Activated CD4-positive, alpha-beta T cell treated with anti-CD3 and anti-CD28 coated beads, Interleukin-2, amount 10 ng/mL, durations not matched to agents 24 days and 14 days (primary cell): ENCODE measurements around the gene HSPB9. TPM values are rescaled to one million over a fixed set of nuclear protein-coding genes. Genes with fewer than 3 reads are reported as not detected.

Source experiments
- DNase-seq: peaks from one replicate; pipeline ENCODE4 v3.0.0; 2022
- H3K27ac Mint-ChIP-seq: one replicate; pipeline ENCODE4 v1.8.0; 2022; ENCODE audit warnings: mild to moderate bottlenecking, mixed read lengths
- H3K27me3 Mint-ChIP-seq: one replicate; pipeline ENCODE4 v1.8.0; 2022; ENCODE audit warnings: mixed read lengths
- H3K36me3 Mint-ChIP-seq: one replicate; pipeline ENCODE4 v1.8.0; 2022; ENCODE audit warnings: low read depth, mild to moderate bottlenecking, mixed read lengths
- H3K4me1 Mint-ChIP-seq: one replicate; pipeline ENCODE4 v1.8.0; 2021; ENCODE audit warnings: mixed read lengths
- H3K4me3 Mint-ChIP-seq: one replicate; pipeline ENCODE4 v1.8.0; 2022; ENCODE audit warnings: mild to moderate bottlenecking, moderate library complexity, mixed read lengths
- H3K9me3 Mint-ChIP-seq: one replicate; pipeline ENCODE4 v1.8.0; 2021; ENCODE audit warnings: mixed read lengths
- intact Hi-C: fragments of 100-400 bp; cut with micrococcal nuclease; formaldehyde crosslinking; loops from one replicate; pipeline ENCODE4 v1.15.1; 2023
- total RNA-seq: library from RNA; stranded (reverse); gene quantifications from 2 replicates; pipeline ENCODE4 v1.2.3, GENCODE V29; 2022

Gene HSPB9, protein sequence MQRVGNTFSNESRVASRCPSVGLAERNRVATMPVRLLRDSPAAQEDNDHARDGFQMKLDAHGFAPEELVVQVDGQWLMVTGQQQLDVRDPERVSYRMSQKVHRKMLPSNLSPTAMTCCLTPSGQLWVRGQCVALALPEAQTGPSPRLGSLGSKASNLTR
- not detected in 2 replicates for total RNA-seq

DNA sequence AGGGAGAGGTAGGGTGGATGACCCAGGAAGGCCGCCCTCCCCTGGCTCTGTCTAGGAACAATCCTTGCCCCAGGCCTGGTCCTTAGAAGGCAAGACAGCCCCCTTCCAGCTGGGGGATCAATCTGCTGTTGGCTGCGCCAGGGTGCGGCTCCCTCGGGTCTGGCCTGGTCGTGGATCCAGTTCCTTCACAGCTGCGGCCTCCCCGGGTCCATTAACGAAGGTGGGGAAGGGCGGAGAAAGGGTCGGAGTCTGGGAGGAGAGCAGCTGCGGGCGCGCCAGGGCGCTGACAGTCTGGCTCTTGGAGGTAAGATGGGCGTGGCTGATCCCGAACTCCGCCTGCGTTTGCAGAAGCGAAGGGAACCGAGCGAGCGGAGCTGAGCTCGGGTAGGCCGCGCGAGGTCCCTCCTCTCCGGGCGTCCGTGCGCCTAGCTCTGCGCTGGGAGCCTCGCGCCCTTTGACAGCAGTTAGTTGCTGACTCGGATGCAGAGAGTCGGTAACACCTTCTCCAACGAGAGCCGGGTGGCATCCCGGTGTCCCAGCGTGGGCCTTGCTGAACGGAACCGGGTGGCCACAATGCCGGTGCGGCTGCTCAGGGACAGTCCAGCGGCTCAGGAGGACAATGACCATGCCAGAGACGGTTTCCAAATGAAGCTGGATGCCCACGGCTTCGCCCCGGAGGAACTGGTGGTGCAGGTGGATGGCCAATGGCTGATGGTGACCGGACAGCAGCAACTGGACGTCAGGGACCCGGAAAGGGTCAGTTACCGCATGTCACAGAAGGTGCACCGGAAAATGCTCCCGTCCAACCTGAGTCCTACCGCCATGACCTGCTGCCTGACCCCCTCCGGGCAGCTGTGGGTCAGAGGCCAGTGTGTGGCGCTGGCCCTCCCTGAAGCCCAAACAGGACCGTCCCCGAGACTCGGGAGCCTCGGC, at the start of gene HSPB9:
HSPB9 (plus strand) TSS at position 434 of the 933 bp plus-strand sequence; CDS start at position 481, 47 bp downstream.
- Mint-ChIP-seq H3K36me3 (peaks cover 40% of the 10 kb centered on the region), H3K27ac (peak within 1 kb of the TSS; percentile 87), H3K27me3 (no peaks in the 10 kb centered on the region), H3K4me1 (peaks cover 19% of the 10 kb centered on the region), H3K9me3 (no peaks in the 10 kb centered on the region), H3K4me3 (peak within 1 kb of the TSS; percentile 76)
- intact Hi-C loops = no loop called here
- no peak for DNase-seq

DNA sequence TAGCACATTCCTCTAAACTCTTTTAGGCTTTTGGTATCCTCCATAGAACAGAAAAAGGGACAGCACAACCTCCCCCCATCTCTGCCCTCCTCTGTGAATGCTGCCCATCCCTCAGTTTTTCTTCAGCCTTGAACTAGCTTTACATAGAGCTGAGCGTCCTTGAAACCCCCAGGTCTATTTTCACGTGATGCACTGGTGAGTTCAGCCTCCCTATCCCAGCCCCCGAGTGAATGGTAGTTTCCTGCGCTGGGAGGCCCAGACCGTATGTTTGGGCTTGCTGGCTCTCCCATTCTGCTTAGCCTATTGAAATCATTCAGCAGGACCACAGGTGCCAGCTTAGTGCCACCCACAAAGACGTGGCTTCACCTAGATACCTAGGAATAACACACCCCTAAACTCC, 46.8 kb upstream of the HSPB9 start:
- H3K36me3 Mint-ChIP-seq = no peaks in the 10 kb centered on the region
- H3K4me3 Mint-ChIP-seq = no peak overlapping the region
- no peak for DNase-seq
- peaks cover 30% of the 10 kb centered on the region for H3K27me3 Mint-ChIP-seq
- intact Hi-C loops = no loop called here
- H3K9me3 Mint-ChIP-seq = no peaks in the 10 kb centered on the region
- peaks cover 5% of the 10 kb centered on the region for H3K4me1 Mint-ChIP-seq
- no peak overlapping the region for H3K27ac Mint-ChIP-seq

DNA sequence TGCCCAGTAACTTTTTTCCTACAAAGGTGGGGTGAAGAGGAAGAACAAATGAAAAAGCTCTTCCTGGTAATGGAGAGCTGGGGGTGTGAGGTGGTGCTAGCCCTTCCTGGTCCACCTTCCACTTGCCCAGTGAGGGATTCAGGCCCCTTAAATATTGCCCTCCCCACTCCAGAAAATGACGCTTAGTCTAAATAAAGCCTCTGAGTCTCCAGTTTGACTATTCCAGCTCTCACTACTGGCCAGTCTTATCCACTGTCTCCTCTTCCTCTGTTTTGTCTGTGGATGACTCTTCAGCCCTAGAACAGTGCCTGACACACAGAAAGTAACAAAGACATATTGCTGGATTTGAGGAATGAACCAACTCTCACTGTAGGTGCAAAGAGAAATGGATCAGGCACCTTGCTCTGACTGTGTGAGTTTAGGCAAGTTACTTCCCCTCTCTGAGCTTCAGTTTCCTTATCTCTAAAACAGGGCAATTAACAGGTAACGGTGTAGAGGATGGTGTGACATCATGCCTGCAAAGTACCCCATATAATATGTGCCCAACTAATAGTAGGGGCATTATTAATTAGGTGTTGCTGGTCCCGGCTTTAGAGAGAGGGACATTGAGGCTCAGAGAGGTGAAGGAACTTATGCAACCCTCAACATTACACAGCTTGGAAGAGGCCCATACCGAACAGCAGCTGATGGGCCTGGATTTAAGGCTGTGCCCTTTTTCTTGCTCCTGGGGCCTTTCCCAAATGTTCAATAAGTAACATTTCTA, 45.6 kb upstream of the HSPB9 start:
- peaks cover 4% of the 10 kb centered on the region for H3K4me1 Mint-ChIP-seq
- H3K36me3 Mint-ChIP-seq = no peaks in the 10 kb centered on the region
- no peak overlapping the region for H3K27ac Mint-ChIP-seq
- H3K4me3 Mint-ChIP-seq = no peak overlapping the region
- H3K9me3 Mint-ChIP-seq = no peaks in the 10 kb centered on the region
- DNase-seq = no peak
- intact Hi-C loops = no loop called here
- H3K27me3 Mint-ChIP-seq = peaks cover 20% of the 10 kb centered on the region

DNA sequence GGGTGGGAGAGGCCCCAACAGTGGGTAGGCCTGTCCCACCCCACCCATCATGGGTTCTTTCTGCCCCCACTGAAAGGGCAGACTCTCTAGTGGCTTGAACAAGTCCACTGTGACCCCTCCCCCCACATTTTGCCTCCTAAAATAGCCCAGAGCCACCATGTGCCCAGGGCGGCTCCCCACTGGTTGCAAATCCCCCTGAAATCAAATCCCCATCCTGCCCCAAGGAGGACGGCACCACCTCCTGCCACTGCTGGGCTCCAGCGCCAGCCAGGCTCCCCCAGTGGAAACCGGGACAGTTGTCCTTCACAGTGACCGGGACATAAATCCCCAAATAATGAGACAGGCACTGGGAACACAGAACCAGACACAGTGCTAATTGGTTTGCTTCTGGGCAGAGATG, 44.8 kb upstream of the HSPB9 start:
- H3K4me1 Mint-ChIP-seq = peaks cover 3% of the 10 kb centered on the region
- H3K9me3 Mint-ChIP-seq = no peaks in the 10 kb centered on the region
- H3K27me3 Mint-ChIP-seq = peaks cover 19% of the 10 kb centered on the region
- no peak overlapping the region for H3K4me3 Mint-ChIP-seq
- H3K27ac Mint-ChIP-seq = no peak overlapping the region
- no peaks in the 10 kb centered on the region for H3K36me3 Mint-ChIP-seq
- no peak for DNase-seq
- intact Hi-C loops = no loop called here

DNA sequence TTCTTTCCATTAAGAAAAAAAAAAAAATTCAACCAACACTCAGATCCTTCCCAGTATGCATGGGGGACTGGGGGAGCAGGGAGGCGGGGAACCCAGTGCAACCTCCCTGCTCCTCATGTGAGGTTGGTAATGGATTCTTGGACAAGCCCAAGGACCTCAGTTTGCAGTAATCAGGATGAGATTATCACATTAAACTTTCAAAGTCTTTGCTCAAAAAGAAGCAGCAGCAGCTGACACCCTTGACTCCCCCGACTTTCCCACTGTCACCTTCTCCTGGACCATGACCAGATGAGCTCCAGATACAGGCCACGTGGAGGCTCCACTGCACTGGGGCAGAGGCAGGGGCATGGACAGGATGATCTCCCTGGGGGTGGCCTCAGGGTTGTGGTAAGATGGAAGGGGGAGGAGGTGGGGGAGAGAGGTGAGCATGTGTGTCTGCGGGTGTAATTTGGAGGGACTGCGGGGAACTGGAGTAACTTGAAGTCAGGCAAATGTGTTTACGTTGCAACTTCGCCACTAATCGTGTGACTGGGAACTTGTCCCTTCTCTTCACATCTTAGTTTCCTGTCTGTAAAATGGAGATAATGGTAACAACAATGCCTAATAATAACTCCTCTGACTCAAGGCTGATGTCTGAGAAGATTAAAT, 44.1 kb upstream of the HSPB9 start:
- H3K9me3 Mint-ChIP-seq = no peaks in the 10 kb centered on the region
- no peaks in the 10 kb centered on the region for H3K36me3 Mint-ChIP-seq
- H3K4me1 Mint-ChIP-seq = no peaks in the 10 kb centered on the region
- intact Hi-C loops = no loop called here
- H3K4me3 Mint-ChIP-seq = no peak overlapping the region
- H3K27ac Mint-ChIP-seq = no peak overlapping the region
- DNase-seq = no peak
- peaks cover 11% of the 10 kb centered on the region for H3K27me3 Mint-ChIP-seq

DNA sequence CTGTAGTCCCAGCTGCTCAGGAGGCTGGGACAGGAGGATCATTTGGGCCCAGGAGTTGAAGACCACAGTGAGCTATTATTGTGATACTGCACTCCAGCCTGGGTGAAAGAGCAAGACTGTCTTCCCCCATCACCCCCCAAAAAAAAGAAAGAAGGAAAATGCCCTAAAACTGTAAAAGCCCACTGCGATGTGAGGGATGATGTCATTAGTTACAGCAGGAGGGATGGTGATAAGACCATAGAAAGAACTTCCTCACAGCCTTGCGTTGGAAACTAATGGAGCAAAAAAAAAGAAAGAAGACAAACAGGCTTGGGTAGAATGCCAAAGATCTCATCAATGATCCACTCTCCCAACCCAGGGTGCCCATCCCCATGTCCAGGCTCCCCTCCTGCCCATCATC, 43.1 kb upstream of the HSPB9 start:
- Mint-ChIP-seq H3K27ac (no peak overlapping the region), H3K27me3 (peaks cover 4% of the 10 kb centered on the region)

DNA sequence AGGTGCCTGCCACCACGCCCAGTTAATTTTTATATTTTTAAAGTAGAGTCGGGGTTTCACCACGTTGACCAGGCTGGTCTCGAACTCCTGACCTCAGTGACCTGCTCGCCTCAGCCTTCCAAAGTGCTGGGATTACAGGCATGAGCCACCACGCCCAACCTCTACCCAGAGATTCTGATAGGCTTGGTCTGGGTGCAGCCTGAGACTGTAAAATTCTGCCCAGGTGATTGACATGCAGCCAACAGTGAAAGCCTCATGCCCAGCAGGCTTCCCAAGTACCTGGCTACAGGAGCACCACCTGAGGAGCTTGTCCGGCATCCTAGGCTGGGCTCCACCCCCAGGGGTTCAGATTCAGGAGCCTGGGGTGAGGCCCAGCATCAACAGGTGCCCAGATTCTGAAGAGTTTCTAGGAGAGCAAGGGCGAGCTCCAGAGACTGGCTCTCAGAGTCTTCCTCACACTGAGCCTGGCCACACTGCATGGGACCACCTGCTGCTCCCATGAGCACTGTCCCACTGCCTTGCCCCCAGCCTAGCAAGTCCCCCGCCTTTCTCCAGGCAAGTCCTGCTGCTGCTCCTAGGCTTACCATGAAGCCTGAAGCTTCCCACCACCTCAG, 41.0 kb upstream of the HSPB9 start:
- no peaks in the 10 kb centered on the region for H3K9me3 Mint-ChIP-seq
- H3K4me3 Mint-ChIP-seq = no peak overlapping the region
- H3K27ac Mint-ChIP-seq = no peak overlapping the region
- no peaks in the 10 kb centered on the region for H3K36me3 Mint-ChIP-seq
- H3K4me1 Mint-ChIP-seq = no peaks in the 10 kb centered on the region
- no peaks in the 10 kb centered on the region for H3K27me3 Mint-ChIP-seq
- intact Hi-C loops = no loop called here
- no peak for DNase-seq

More for the DNA sequence above, 43.1 kb upstream of the HSPB9 start:
- no peaks in the 10 kb centered on the region for H3K36me3 Mint-ChIP-seq
- intact Hi-C loops = no loop called here
- no peaks in the 10 kb centered on the region for H3K9me3 Mint-ChIP-seq
- H3K4me1 Mint-ChIP-seq = no peaks in the 10 kb centered on the region
- no peak for DNase-seq
- no peak overlapping the region for H3K4me3 Mint-ChIP-seq

DNA sequence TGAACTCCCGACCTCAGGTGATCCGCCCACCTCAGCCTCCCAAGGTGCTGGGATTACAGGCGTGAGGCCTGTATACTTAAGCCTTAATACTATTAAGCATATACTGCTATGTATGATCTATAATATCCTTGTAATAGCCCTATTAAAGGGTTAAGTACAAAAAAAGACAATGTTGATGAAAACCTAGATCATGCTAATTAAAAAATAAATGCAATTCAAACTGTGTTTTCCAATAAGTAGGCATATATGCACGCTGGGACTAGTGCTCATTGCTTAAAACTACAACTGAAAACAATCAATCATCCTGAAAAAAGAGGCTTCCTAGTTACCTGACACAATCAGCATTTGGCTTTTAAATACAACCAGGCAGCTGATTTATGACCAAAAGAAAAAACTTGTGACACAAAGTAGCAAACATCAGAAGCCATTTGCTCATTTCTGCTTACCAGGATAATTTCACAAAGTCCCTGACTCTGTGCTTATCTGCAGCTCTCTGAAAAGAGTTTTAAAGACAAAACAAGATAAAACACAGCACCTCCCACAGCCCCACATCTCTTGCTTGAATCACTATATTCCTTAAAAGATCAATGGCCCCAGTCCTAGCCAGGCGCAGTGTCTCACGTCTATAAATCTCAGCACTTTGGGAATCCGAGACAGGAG, 35.4 kb upstream of the HSPB9 start:
- no peaks in the 10 kb centered on the region for H3K4me1 Mint-ChIP-seq
- H3K36me3 Mint-ChIP-seq = no peaks in the 10 kb centered on the region
- H3K4me3 Mint-ChIP-seq = no peak overlapping the region
- no peaks in the 10 kb centered on the region for H3K9me3 Mint-ChIP-seq
- intact Hi-C loops = no loop called here
- no peak for DNase-seq
- peaks cover 20% of the 10 kb centered on the region for H3K27me3 Mint-ChIP-seq
- no peak overlapping the region for H3K27ac Mint-ChIP-seq

DNA sequence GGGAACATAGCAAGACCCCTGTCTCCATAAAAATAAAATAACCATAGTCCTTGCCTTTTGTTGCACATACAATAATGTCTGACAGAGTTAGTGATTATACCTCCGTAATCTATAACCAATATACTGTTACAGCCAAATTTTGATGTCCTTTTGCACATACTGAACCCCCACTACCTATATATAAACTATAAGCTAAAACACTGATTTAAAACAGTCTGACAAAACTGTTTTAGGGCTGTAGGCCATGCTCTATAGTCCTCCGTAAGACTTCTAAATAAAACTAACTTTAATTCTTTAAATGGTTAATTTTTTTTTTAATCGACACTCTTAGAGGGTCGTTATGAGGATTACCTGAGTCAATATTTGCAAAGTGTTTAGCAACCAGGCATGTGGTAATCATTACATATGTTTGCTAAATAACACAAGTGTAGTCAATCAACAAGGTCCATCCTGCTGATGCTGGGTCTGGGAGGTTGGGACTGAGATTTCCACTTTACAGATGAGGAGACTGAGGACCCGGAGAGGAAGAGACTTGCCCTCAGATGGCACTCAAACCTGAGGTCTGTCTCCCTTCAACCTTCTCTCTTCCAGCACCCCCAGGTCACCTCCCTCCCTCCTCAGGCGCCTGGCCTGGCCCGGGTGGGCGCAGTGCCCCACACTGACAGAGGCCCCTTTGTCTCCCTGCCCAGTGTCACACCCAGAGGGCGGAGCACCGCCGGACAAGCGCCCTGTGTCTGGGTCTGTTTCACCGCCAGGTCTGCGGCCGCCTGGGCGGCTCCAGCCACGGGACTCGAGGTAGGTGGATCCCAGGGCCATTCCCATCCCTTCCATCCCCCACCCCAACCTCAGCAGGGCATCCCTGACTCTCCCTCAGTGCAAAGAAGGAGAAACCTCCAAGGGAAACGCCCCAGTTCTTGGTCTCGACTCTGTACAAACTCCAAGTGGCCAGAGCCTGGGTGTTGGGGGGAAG, 34.6 kb upstream of the HSPB9 start:
- peaks cover 22% of the 10 kb centered on the region for H3K27me3 Mint-ChIP-seq
- H3K4me1 Mint-ChIP-seq = no peaks in the 10 kb centered on the region
- H3K36me3 Mint-ChIP-seq = no peaks in the 10 kb centered on the region
- no peaks in the 10 kb centered on the region for H3K9me3 Mint-ChIP-seq
- no peak overlapping the region for H3K27ac Mint-ChIP-seq
- DNase-seq = no peak
- H3K4me3 Mint-ChIP-seq = no peak overlapping the region
- intact Hi-C loops = no loop called here

DNA sequence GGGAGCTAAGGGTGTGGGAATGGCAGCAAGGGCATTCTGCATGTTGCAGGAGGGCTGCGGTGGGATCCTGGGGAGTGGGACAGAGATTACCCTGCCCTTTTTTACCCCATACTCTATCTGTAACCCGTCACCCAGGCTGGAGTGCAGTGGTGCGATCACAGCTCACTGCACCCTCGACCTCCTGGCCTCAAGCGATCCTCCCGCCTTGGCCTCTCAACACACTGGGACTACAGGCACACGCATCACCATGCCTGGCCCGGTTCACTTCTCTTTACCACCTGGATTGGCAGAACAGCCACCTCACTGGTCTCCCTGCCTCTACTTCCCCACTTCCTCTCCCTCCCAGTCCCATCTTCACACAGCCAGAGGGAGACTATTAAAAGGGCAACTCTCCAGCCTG, 33.9 kb upstream of the HSPB9 start:
- no peaks in the 10 kb centered on the region for H3K9me3 Mint-ChIP-seq
- DNase-seq = no peak
- H3K27ac Mint-ChIP-seq = no peak overlapping the region
- peaks cover 22% of the 10 kb centered on the region for H3K27me3 Mint-ChIP-seq
- H3K4me3 Mint-ChIP-seq = no peak overlapping the region
- no peaks in the 10 kb centered on the region for H3K4me1 Mint-ChIP-seq
- intact Hi-C loops = no loop called here
- no peaks in the 10 kb centered on the region for H3K36me3 Mint-ChIP-seq

DNA sequence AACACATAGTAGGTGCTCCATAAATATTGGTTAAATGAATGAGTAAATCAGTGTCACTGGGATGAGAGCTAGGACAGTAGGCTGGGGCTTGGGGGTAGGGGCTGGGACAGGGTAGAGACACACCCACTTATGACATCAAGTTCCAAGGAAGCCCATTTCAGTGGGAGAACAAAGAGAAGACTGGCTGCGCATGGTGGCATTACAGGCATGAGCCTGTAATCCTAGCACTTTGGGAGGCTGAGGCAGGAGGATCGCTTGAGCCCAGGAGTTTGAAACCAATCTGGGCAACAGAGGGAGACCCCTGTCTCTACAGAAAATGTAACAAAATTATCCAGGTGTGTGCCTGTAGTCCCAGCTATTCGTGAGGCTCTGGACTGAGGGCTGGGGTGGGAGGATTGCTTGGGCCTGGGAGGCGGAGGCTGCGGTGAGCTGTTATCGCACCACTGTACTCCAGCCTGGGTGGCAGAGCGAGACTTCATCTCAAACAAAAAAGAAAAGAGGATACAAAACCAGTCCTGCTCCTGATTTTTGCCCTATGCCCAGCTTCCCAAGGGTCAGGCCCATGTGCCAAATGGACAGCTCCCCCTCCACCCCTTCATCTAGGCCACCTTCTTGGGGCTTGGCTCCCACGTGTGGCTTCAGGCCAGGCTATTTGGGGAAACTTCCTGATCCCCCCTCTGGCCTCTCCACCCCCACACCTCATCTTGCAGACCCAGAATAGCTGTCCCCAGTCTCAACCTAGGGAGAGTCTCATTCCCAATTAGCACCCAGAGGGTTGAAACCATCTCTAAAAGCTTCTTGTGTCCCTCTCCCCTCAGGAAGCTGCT, 31.4 kb upstream of the HSPB9 start:
- Mint-ChIP-seq H3K36me3 (no peaks in the 10 kb centered on the region), H3K27ac (no peak overlapping the region), H3K4me3 (no peak overlapping the region), H3K27me3 (peaks cover 22% of the 10 kb centered on the region), H3K9me3 (no peaks in the 10 kb centered on the region), H3K4me1 (no peaks in the 10 kb centered on the region)
- DNase-seq = no peak
- intact Hi-C loops = no loop called here
